Uterus (tissue), 4 donors: ENCODE data around the gene MAP3K5. TPM values are rescaled to one million over a fixed set of nuclear protein-coding genes. Genes with fewer than 3 reads are reported as not detected.

Experiments used
- DNase-seq, 2 donors: peaks; one replicate each; pipeline ENCODE4 v3.0.0-alpha.2; 2019 to 2020
- H3K27ac ChIP-seq, 2 donors: fragments of 200-600 bp; sonication (generic); 1 replicate in 1 of 2; 2 replicates in 1 of 2; pipeline ENCODE4 v1.5.1; 2016 to 2018
- H3K27me3 ChIP-seq, 2 donors: fragments of 200-600 bp; sonication (generic); one replicate each; pipeline ENCODE4 v1.5.1; 2018 to 2019; ENCODE audit warnings: control low read depth in 1 of 2
- H3K36me3 ChIP-seq, 2 donors: fragments of 200-600 bp; sonication (generic); one replicate each; pipeline ENCODE4 v1.5.1; 2019; ENCODE audit warnings: control low read depth in 1 of 2
- H3K4me1 ChIP-seq, 2 donors: fragments of 200-600 bp; sonication (generic); one replicate each; pipeline ENCODE4 v1.5.1; 2018 to 2019; ENCODE audit warnings: control low read depth in 1 of 2
- H3K4me3 ChIP-seq, 2 donors: fragments of 200-600 bp; sonication (generic); 1 replicate in 1 of 2; 2 replicates in 1 of 2; pipeline ENCODE4 v1.5.1; 2018 to 2019; ENCODE audit warnings: mild to moderate bottlenecking in 1 of 2
- H3K9me3 ChIP-seq, 2 donors: fragments of 200-600 bp; sonication (generic); one replicate each; pipeline ENCODE4 v1.5.1; 2019; ENCODE audit warnings: control low read depth in 1 of 2
- POLR2A ChIP-seq, 2 donors: fragments of 450-650 bp; IDR thresholded peaks; one replicate each; pipeline ENCODE4 v1.6.1; 2016; ENCODE audit warnings: antibody characterized with exemption in 2 of 2, mild to moderate bottlenecking in 1 of 2, moderate library complexity in 1 of 2
- intact Hi-C: fragments of 100-400 bp; cut with DNase I; formaldehyde crosslinking; loops from one replicate; pipeline ENCODE4 v1.15.1; 2023; ENCODE audit warnings: low total_unique reads
- total RNA-seq, 4 donors: library from RNA; depleted of rRNA in 3 of 4; stranded (reverse); fragments of >200 nt in 3 of 4; gene quantifications; one replicate each; pipeline versions ENCODE4 v1.1.0 to v1.2.4, GENCODE V29; 2014 to 2023
- TF ChIP-seq, protein P1 (sequence below), 4 experiments: fragments of 200-600 bp in 2 of 4; fragments of 450-650 bp in 2 of 4; sonication (generic) in 2 of 4; IDR thresholded peaks; one replicate each; pipeline ENCODE4 v1.5.1; 2016 to 2019; ENCODE audit warnings: antibody characterized with exemption in 4 of 4, mild to moderate bottlenecking in 2 of 4, moderate library complexity in 1 of 4
- donor health status: DM: yes; HTN: yes; CAD: no.

The MAP3K5 gene
- total RNA-seq, 4 donors from 2014 or later: 9.5 to 67.1 (median 15.4) TPM

DNA sequence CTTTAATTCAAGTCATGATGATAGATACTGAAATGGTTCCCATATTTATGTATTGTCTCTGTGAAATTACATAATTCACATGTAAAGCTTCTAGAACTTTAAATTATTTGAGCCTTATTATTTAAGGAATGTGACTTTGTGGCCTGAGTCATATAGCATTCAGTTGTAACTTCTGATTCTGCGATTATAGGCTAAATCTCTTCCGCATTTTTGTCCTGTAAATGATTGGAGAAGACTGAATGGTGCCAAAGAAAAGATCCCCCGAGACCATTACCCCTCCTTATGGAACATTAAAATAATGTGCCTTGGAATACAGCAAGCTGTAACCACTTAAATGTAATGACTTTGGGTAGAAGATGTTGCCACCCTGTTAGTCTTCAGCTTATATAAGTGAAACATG lies 178.8 kb downstream of the MAP3K5 start:
- no peak overlapping the region for H3K27ac ChIP-seq
- no peaks in the 10 kb centered on the region for H3K36me3 ChIP-seq
- no peaks in the 10 kb centered on the region for H3K27me3 ChIP-seq
- TF ChIP-seq, protein P1, sequence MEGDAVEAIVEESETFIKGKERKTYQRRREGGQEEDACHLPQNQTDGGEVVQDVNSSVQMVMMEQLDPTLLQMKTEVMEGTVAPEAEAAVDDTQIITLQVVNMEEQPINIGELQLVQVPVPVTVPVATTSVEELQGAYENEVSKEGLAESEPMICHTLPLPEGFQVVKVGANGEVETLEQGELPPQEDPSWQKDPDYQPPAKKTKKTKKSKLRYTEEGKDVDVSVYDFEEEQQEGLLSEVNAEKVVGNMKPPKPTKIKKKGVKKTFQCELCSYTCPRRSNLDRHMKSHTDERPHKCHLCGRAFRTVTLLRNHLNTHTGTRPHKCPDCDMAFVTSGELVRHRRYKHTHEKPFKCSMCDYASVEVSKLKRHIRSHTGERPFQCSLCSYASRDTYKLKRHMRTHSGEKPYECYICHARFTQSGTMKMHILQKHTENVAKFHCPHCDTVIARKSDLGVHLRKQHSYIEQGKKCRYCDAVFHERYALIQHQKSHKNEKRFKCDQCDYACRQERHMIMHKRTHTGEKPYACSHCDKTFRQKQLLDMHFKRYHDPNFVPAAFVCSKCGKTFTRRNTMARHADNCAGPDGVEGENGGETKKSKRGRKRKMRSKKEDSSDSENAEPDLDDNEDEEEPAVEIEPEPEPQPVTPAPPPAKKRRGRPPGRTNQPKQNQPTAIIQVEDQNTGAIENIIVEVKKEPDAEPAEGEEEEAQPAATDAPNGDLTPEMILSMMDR (IDR thresholded peaks at IDR 0.05): no peak
- no peak for TF ChIP-seq POLR2A (IDR thresholded peaks at IDR 0.05)
- no peak overlapping the region for H3K4me3 ChIP-seq
- intact Hi-C loops: no loop called here
- H3K9me3 ChIP-seq: no peaks in the 10 kb centered on the region
- no peak for DNase-seq
- H3K4me1 ChIP-seq: peaks cover 0 to 12% of the 10 kb centered on the region in 2 donors

- no peaks in the 10 kb centered on the region for H3K9me3 ChIP-seq
- TF ChIP-seq, protein P1 (IDR thresholded peaks at IDR 0.05): no peak
- no peak for TF ChIP-seq POLR2A (IDR thresholded peaks at IDR 0.05)
- H3K4me1 ChIP-seq: peaks cover 0 to 12% of the 10 kb centered on the region in 2 donors
- no peak overlapping the region for H3K27ac ChIP-seq
- H3K27me3 ChIP-seq: no peaks in the 10 kb centered on the region
- DNase-seq: no peak
- intact Hi-C loops: no loop called here
- H3K36me3 ChIP-seq: no peaks in the 10 kb centered on the region
- H3K4me3 ChIP-seq: no peak overlapping the region
These were observed 179.4 kb downstream of the MAP3K5 start for GRCh38 chr6:136612666-136613389.

GRCh38 chr6:136611746-136612145 lies 180.5 kb downstream of the MAP3K5 start:
- no peaks in the 10 kb centered on the region for H3K9me3 ChIP-seq
- H3K27me3 ChIP-seq: no peaks in the 10 kb centered on the region
- intact Hi-C loops: no loop called here
- H3K4me3 ChIP-seq: no peak overlapping the region
- H3K27ac ChIP-seq: no peak overlapping the region
- no peak for DNase-seq
- H3K4me1 ChIP-seq: peaks cover 0 to 12% of the 10 kb centered on the region in 2 donors
- no peak for TF ChIP-seq POLR2A (IDR thresholded peaks at IDR 0.05)
- TF ChIP-seq, protein P1 (IDR thresholded peaks at IDR 0.05): no peak
- no peaks in the 10 kb centered on the region for H3K36me3 ChIP-seq

GRCh38 chr6:136611133-136611532 lies 181.1 kb downstream of the MAP3K5 start:
- H3K27me3 ChIP-seq: no peaks in the 10 kb centered on the region
- no peaks in the 10 kb centered on the region for H3K9me3 ChIP-seq
- DNase-seq: no peak
- peaks cover 0 to 12% of the 10 kb centered on the region in 2 donors for H3K4me1 ChIP-seq
- H3K4me3 ChIP-seq: no peak overlapping the region
- intact Hi-C loops: no loop called here
- H3K36me3 ChIP-seq: no peaks in the 10 kb centered on the region
- TF ChIP-seq, protein P1 (IDR thresholded peaks at IDR 0.05): no peak
- no peak for TF ChIP-seq POLR2A (IDR thresholded peaks at IDR 0.05)
- peak overlapping the region in 1 of 2 donors; percentile 45 for H3K27ac ChIP-seq

DNA sequence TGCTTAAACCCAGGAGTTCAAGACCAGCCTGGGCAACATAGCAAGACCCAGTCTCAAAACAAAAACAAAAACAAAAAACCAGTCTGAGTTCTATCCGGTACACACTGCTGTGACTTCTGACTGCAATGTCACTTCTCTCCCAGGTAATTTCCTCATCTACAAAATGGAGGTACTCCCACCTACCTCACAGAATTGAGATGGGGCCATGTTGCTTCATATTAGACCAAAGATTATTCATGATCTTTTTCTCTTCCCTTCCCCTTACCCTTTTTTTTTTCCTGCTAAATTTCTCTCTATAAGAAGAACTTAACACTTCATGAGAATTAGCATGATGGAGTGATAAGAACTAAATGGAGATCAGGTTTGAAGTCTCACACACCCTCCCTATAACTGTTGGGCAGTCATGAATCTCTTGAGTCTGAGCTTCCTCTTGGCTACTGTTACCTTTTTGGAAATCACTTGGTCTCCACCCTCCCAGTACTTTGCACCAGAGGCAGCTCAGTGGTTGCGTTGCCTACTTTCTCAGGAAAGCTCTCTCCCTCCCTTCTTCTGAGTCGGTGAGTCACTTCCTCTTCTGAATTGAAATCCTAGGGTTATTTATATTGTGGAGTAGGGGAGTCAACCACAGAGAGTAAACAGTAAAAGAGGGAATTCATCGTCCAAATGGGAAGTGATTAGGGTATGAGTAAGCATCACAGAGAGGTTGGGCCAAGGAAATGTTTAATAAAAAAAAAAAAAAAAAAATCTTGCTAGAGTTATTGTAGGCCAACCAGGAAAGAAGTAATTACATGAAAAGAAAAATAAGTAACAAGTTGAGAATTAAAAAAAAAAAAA lies 182.2 kb downstream of the MAP3K5 start:
- intact Hi-C loops: no loop called here
- no peaks in the 10 kb centered on the region for H3K9me3 ChIP-seq
- no peak overlapping the region for H3K4me3 ChIP-seq
- H3K27ac ChIP-seq: peak overlapping the region; percentile 56 to 60
- no peaks in the 10 kb centered on the region for H3K36me3 ChIP-seq
- TF ChIP-seq POLR2A (IDR thresholded peaks at IDR 0.05): no peak
- TF ChIP-seq, protein P1 (IDR thresholded peaks at IDR 0.05): no peak
- peaks cover 0 to 12% of the 10 kb centered on the region in 2 donors for H3K4me1 ChIP-seq
- DNase-seq: peak; percentile 58 to 81
- no peaks in the 10 kb centered on the region for H3K27me3 ChIP-seq
